Tongue (tissue), 2 donors: ENCODE results near the gene FKBP3. TPM values are rescaled to one million over a fixed set of nuclear protein-coding genes. Genes with fewer than 3 reads are reported as not detected.

Experiments
- small RNA-seq: library from RNA; depleted of rRNA; stranded (forward); fragments of <200 nt; gene quantifications from one replicate; pipeline ENCODE3, GENCODE V24; 2014; ENCODE audit warnings: low replicate concordance
- total RNA-seq: library from RNA; depleted of rRNA; stranded (reverse); fragments of >200 nt; gene quantifications from one replicate; pipeline ENCODE4 v1.2.3, GENCODE V29; 2014

Gene FKBP3
- total RNA-seq, 1 donor from 2014 or later = 62.4 TPM

Small RNA genes lying within 50 kb of the gene (small RNA-seq; reads per million reads assigned to genes)
- gene RF00151 = 0.05 reads per million
- 1,631 reads per million, percentile 99 among the genes with 10 or more reads in this experiment for gene SNORD127

Other genes starting within 250 kb of the FKBP3 start
- 33.7 TPM for gene KLHL28, start 172.5 kb downstream of the FKBP3 start, total RNA-seq
- gene TOGARAM1, start 172.3 kb downstream of the FKBP3 start, total RNA-seq = 72.6 TPM
- gene PRPF39, start 50.4 kb downstream of the FKBP3 start, total RNA-seq = 66.1 TPM
- 12.5 TPM for gene FANCM, start 1.4 kb upstream of the FKBP3 start, total RNA-seq
- 49.7 TPM for gene MIS18BP1, start 118.7 kb upstream of the FKBP3 start, total RNA-seq